Gastrocnemius medialis (tissue), 4 donors: ENCODE data around the gene MAP2. TPM values are rescaled to one million over a fixed set of nuclear protein-coding genes. Genes with fewer than 3 reads are reported as not detected.

ENCODE experiments used
- ATAC-seq, 2 donors: fragments of 150-250 bp; one replicate each; pipeline ENCODE4 v1.9.1; 2016
- DNase-seq, 2 donors: peaks; one replicate each; pipeline ENCODE4 v3.0.0-alpha.2; 2019
- H3K27ac ChIP-seq, 4 donors: fragments of 200-600 bp; sonication (generic); 1 replicate in 1 of 4; 2 replicates in 3 of 4; pipeline ENCODE4 v1.5.1; 2016 to 2018; ENCODE audit warnings: mild to moderate bottlenecking in 2 of 4, moderate library complexity in 1 of 4
- H3K27me3 ChIP-seq, 3 donors: fragments of 200-600 bp; sonication (generic) in 2 of 3; 1 replicate in 1 of 3; 2 replicates in 2 of 3; pipeline versions ENCODE4 v1.5.1 to v1.6.0; 2016 to 2019; ENCODE audit warnings: mild to moderate bottlenecking in 1 of 3, moderate library complexity in 1 of 3
- H3K36me3 ChIP-seq, 2 donors: fragments of 200-600 bp; sonication (generic) in 1 of 2; one replicate each; pipeline ENCODE4 v1.5.1; 2017 to 2018
- H3K4me1 ChIP-seq, 2 donors: fragments of 200-600 bp; sonication (generic) in 1 of 2; one replicate each; pipeline ENCODE4 v1.5.1; 2016 to 2017; ENCODE audit warnings: mild to moderate bottlenecking in 2 of 2
- H3K4me3 ChIP-seq, 4 donors: fragments of 200-600 bp; sonication (generic) in 3 of 4; 1 replicate in 1 of 4; 2 replicates in 3 of 4; pipeline ENCODE4 v1.5.1; 2016 to 2019; ENCODE audit warnings: mild to moderate bottlenecking in 2 of 4
- H3K9me3 ChIP-seq, 3 donors: fragments of 200-600 bp; sonication (generic) in 2 of 3; 1 replicate in 1 of 3; 2 replicates in 2 of 3; pipeline ENCODE4 v1.5.1; 2016 to 2019
- CTCF ChIP-seq, 5 experiments: fragments of 450-650 bp in 3 of 5; fragments of 200-600 bp in 2 of 5; sonication (generic) in 2 of 5; IDR thresholded peaks in 4 of 5; conservative IDR thresholded peaks in 1 of 5; 1 replicate in 4 of 5; 2 replicates in 1 of 5; pipeline ENCODE4 v1.5.1; 2016 to 2019; ENCODE audit warnings: antibody characterized with exemption in 5 of 5, mild to moderate bottlenecking in 3 of 5, moderate library complexity in 3 of 5
- POLR2A ChIP-seq, 2 donors: fragments of 450-650 bp; IDR thresholded peaks; one replicate each; pipeline ENCODE4 v1.6.1; 2017; ENCODE audit warnings: antibody characterized with exemption in 2 of 2, mild to moderate bottlenecking in 2 of 2, moderate library complexity in 2 of 2
- in situ Hi-C, 4 donors: fragments of 200-750 bp; cut with MboI; loops; one replicate each; pipeline versions ENCODE4 v1.15.0 to v1.8.0; 2017; ENCODE audit warnings: low sequenced_read_pairs in 4 of 4
- intact Hi-C: fragments of 100-400 bp; cut with DNase I; formaldehyde crosslinking; loops from one replicate; pipeline ENCODE4 v1.15.1; 2023; ENCODE audit warnings: low total_unique reads
- total RNA-seq, 4 donors: library from RNA; depleted of rRNA; stranded (reverse); fragments of >200 nt; gene quantifications; one replicate each; pipeline versions ENCODE4 v1.1.0 to v1.2.3, GENCODE V29; 2016

MAP2 gene
- total RNA-seq, 4 donors from 2014 or later: 1.8 to 2.7 (median 2.2) TPM

- in situ Hi-C loops: no loop called here
Observed at GRCh38 chr2:209565896-209566582, 142.2 kb downstream of the MAP2 start.

GRCh38 chr2:209570194-209570593, 146.3 kb downstream of the MAP2 start:
- Histone ChIP-seq H3K27ac (no peak overlapping the region), H3K4me1 (no peaks in the 10 kb centered on the region), H3K4me3 (no peak overlapping the region), H3K9me3 (no peaks in the 10 kb centered on the region), H3K36me3 (no peaks in the 10 kb centered on the region), H3K27me3 (no peaks in the 10 kb centered on the region)
- TF ChIP-seq CTCF (IDR thresholded peaks at IDR 0.05 in 4 of 5, conservative IDR thresholded peaks at IDR 0.05 in 1 of 5): no peak
- no peak for TF ChIP-seq POLR2A (IDR thresholded peaks at IDR 0.05)
- no peak for ATAC-seq
- intact Hi-C loops (no loop called here), in situ Hi-C loops (no loop called here)
- DNase-seq: no peak

More at GRCh38 chr2:209565896-209566582, 142.2 kb downstream of the MAP2 start:
- no peak overlapping the region for H3K27ac ChIP-seq
- H3K9me3 ChIP-seq: no peaks in the 10 kb centered on the region
- intact Hi-C loops: no loop called here
- TF ChIP-seq CTCF (IDR thresholded peaks at IDR 0.05 in 4 of 5, conservative IDR thresholded peaks at IDR 0.05 in 1 of 5) (no peak), POLR2A (IDR thresholded peaks at IDR 0.05) (no peak)
- H3K27me3 ChIP-seq: no peaks in the 10 kb centered on the region
- H3K4me1 ChIP-seq: no peaks in the 10 kb centered on the region
- no peak for DNase-seq
- no peak for ATAC-seq
- no peak overlapping the region for H3K4me3 ChIP-seq
- H3K36me3 ChIP-seq: no peaks in the 10 kb centered on the region

- H3K9me3 ChIP-seq: no peaks in the 10 kb centered on the region
- TF ChIP-seq POLR2A (IDR thresholded peaks at IDR 0.05) (no peak), CTCF (IDR thresholded peaks at IDR 0.05 in 4 of 5, conservative IDR thresholded peaks at IDR 0.05 in 1 of 5) (no peak)
- DNase-seq (no peak), ATAC-seq (no peak)
- no peaks in the 10 kb centered on the region for H3K36me3 ChIP-seq
- H3K4me1 ChIP-seq: peaks cover 0 to 3% of the 10 kb centered on the region in 2 donors
- H3K27me3 ChIP-seq: no peaks in the 10 kb centered on the region
- no peak overlapping the region for H3K4me3 ChIP-seq
- intact Hi-C loops (no loop called here), in situ Hi-C loops (no loop called here)
- H3K27ac ChIP-seq: no peak overlapping the region
Observed at GRCh38 chr2:209574515-209574914, 150.7 kb downstream of the MAP2 start.

- ATAC-seq: no peak
- in situ Hi-C loops: loop anchor here in 1 of 4 donors (25.0 kb wide), 1 partner anchor 240 kb away; no protein-coding TSS in a partner anchor
- DNase-seq: no peak
- intact Hi-C loops: no loop called here
- H3K27me3 ChIP-seq: no peaks in the 10 kb centered on the region
- peak in 2 of 5 experiments; percentile 26 to 44 for TF ChIP-seq CTCF (IDR thresholded peaks at IDR 0.05 in 4 of 5, conservative IDR thresholded peaks at IDR 0.05 in 1 of 5)
- TF ChIP-seq POLR2A (IDR thresholded peaks at IDR 0.05): no peak
- no peak overlapping the region for H3K4me3 ChIP-seq
- peaks cover 0 to 5% of the 10 kb centered on the region in 2 donors for H3K4me1 ChIP-seq
- no peaks in the 10 kb centered on the region for H3K36me3 ChIP-seq
- no peak overlapping the region for H3K27ac ChIP-seq
- no peaks in the 10 kb centered on the region for H3K9me3 ChIP-seq
Observed at GRCh38 chr2:209577376-209578357, 153.8 kb downstream of the MAP2 start.
